Hippocampal formation (tissue), 2 donors: ENCODE data around the gene FUBP1.
"Not testable (repeated sequence)": the region's sequence is repeated elsewhere in the genome, so short reads cannot be mapped to it uniquely, and the experiment has no call there.

ENCODE experiments used
- DNase-seq, 2 donors: peaks; one replicate each; lab custom pipeline; 2025; lab: John Stamatoyannopoulos, UW

The FUBP1 gene

DNA sequence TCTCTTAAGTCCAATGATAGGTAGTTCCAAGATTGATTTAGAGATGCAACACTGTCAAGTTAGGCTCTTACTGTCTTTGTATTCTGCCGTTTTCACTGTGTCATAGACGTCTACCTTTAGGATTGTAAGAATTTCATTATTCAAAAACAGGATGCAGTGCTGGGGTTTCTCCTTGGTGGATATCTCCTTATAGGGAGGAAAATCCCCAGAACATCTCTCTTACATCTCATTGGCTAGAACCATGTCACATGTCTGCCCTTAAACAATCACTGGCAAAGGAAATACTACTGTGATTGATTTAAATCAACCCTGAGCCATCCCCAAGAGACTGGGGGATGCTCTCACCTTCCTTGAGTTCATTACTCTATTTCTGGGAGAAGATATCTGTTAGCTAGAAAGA lies 10.9 kb upstream of the FUBP1 start:
- no peak for DNase-seq

DNA sequence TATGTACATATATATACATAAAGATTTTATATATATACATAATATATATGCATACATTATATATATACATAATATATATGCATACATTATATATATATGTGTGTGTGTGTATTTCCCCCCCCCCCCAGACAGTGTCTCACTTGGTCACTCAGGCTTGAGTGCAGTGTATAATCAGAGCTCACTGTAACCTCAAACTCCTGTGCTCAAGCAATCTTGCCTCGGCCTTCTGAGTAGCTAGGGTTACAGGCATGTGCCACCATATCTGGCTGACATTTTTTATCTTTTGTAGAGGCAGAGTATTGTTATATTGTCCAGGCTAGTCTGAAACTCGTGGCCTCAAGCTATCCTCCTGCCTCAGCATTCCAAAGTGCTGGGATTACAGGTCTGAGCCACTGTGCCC lies 9.0 kb upstream of the FUBP1 start:
- no peak for DNase-seq

DNA sequence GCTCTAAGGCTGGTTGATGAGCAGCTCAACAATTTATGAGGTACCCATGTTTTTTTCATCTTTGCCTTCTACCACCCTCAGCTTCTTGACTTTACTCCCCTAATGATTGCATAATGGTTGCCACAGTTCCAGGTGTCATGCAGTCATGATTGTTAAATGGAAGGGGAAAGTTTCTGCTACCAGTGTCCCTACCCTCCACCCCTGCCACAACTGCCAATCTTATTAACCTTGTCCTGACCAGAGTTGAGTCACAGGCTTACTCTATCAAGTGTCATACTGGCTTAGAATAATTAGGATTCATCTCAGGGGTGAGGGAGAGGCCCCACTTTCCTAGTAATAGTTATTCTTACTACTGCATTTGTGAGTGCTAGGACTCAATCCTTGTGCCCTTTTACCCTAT lies 7.9 kb upstream of the FUBP1 start:
- no peak for DNase-seq

DNA sequence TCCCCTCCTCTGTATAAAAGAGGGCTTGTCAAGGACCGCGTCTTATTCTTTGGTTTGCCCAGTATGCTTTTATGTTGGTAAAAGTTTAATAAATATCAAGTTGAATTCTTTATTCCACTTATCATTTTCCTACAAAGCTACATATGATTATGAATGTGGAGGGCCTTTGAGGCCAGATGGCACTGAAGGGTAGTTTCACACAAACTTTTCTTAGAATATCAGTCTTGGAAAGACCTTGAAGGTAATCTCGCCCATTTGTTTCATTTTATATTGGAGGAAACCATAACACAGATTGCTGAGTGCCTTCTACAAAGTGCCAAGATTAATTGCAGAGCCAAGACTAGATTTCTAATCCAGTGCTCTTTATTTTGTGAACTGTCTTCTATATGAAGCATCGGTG lies 5.8 kb upstream of the FUBP1 start:
- DNase-seq = no peak

DNA sequence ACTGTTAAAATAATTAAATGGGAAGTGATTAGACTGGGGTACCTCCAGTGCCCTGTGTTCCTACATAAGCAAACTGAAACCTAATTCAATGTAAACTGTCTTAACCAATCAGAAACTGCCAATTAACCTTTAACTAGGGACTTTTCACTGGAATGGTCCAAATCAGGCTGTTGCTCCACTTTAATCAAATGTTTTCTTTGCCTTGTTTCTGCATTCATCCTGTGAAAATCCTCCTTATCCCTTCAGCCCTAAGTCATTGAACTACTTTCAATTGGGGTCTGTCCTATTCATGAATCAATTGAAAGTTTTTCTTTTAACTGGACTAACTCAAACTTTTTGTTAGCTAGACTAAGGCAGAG lies 5.1 kb upstream of the FUBP1 start:
- no peak for DNase-seq

DNA sequence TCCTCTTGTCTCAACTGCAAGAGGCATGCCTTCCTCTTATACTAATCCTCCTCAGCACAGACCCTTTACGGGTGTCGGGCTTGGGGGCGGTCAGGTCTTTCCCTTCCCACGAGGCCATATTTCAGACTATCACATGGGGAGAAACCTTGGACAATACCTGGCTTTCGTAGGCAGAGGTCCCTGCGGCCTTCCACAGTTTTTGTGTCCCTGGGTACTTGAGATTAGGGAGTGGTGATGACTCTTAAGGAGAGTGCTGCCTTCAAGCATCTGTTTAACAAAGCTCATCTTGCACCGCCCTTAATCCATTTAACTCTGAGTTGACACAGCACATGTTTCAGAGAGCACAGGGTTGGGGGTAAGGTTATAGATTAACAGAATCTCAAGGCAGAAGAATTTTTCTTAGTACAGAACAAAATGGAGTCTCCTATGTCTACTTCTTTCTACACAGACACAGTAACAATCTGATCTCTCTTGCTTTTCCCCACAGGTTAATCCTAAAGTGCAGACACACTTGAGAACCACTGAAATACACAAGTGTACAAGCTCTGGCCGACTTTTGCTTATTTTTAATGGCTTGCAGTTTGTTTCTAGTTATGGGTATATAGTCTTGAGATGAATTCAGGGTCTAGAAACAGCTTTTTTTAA lies 4.6 kb upstream of the FUBP1 start:
- DNase-seq = not testable (repeated sequence)

DNA sequence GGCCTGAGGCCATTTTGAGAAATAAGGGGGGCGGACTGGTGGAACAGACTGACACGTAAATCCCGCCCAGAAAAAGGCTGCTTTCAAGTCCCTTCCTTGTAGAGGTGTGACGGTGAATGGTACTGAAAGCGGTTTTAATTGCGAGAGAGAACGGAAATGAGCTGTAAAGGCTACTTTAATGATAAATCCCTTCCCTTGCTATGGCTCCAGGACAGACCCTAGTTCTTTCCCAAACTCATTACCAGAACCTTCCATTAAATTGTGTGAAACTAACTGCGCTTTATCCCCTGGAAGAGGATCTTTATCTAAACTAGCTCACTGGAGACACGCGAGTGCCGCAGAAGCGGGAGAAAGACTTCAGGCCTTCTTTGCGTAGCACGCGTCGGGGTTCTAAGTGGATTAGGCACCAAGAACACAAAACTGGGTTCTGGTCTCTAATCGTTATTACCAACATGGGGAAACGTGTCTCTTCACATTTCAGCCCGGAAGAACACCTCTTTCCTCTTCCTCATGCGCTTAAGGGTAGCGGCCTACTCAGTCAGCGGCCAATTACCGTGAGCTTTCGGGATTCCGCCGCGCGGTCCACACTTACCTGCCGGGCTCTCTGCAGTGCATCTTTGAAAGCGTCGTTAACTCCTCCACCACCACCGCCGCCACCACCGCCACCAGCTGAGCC lies 441 bp downstream of the FUBP1 start:
- peak in 1 of 2 donors; percentile 74 for DNase-seq

- DNase-seq = no peak
These were observed 931 bp downstream of the FUBP1 start for GRCh38 chr1:77977989-77978292.

GRCh38 chr1:77976433-77977076 lies 2.3 kb downstream of the FUBP1 start:
- no peak for DNase-seq

GRCh38 chr1:77975907-77976306 lies 3.0 kb downstream of the FUBP1 start:
- DNase-seq = no peak

DNA sequence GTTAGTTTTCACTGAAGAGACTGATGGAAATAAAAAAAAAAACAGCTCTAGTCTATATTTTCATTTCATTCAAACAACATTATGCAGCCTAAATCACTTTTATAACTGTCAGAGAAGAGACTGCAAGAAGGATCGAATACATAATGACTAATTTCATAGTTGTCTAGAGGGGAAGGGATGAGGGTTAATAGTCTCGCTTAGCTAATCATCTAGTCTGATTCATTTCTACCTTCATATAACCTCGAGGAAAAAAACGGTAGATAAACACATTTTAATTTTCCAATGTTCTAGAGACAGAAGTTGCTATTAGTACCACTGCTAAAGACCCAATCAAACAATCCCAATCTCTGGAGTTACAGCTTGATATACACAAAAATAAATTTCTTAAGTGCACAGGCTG lies 3.5 kb downstream of the FUBP1 start:
- no peak for DNase-seq

GRCh38 chr1:77972080-77972479 lies 6.8 kb downstream of the FUBP1 start:
- no peak for DNase-seq

DNA sequence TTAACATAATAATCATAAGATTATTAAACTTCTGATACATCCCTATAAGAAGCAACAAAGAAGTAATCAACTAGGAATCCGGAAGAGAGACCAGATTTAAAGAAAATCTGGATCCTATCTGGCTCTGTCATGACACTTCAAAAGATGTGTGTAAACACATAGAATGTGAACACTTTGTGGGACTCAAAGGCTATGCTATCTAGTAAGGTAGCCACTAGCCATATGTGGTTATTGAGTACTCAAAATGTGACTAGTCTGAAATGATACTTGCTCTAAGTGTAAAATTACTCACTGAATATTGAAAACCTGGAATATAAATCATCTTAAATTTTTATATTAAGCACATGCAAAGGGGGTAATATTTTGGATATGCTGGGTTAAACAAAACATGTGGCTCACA lies 8.7 kb downstream of the FUBP1 start:
- no peak for DNase-seq

GRCh38 chr1:77966291-77966690 lies 12.6 kb downstream of the FUBP1 start:
- no peak for DNase-seq

GRCh38 chr1:77961392-77961791 lies 17.5 kb downstream of the FUBP1 start:
- DNase-seq = no peak

DNA sequence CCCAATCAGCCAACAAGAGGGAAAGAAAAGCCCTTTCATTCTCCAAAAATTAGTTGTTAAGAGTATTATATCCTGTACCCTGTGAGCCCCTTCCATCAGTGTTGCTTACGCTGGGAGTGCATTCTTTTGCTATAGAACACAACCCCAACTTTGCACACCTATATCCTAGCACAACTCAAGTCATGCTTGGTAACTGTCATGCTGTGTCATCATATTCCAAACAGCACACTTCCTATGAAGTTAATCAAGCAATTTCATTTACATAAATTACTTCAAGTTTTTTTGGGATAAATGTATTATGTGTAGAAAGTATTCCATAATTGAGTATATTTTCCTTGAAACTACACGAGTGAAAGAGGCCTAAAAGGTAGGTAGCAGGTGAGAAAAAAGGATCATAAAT lies 20.0 kb downstream of the FUBP1 start:
- DNase-seq = no peak

DNA sequence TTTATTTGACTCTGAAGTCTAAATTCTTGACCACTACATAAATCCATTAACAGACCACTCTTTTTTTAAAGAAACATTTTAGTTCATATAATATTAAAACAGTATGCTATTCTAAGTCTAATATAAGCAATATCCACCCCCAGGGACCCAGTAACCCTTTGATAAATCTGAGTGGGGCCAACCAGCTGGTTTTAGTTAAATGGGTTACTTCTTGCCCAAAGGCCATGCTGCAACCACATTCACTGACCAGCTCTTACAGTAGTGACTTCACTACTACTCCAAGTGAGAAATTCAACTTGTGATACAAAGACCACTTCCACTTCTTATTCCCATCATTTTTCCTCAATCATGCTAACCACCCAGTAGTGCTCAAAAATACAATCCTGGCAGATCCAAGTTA lies 20.5 kb downstream of the FUBP1 start:
- DNase-seq = no peak

DNA sequence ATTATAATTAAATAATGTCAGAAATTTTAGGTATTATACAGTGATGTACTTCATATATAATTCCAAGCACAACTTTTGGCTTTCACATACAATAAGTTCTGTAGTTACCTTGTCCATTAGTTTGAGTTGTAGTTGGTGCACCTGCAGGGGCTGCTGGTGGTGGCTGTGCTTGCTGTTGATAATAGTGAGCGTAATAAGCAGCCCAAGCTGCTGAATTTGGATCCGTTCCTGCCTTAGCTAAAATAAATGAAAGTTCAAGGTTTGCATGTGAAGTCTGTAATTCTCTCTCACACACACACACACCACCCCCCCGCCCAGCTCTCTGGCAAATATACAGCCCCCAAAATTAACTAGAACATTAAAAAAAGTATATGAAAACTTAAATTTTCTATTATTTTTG lies 22.4 kb downstream of the FUBP1 start:
- no peak for DNase-seq

GRCh38 chr1:77955709-77956108 lies 23.2 kb downstream of the FUBP1 start:
- DNase-seq = no peak

- no peak for DNase-seq
These were observed 24.4 kb downstream of the FUBP1 start for GRCh38 chr1:77954521-77954920.

DNA sequence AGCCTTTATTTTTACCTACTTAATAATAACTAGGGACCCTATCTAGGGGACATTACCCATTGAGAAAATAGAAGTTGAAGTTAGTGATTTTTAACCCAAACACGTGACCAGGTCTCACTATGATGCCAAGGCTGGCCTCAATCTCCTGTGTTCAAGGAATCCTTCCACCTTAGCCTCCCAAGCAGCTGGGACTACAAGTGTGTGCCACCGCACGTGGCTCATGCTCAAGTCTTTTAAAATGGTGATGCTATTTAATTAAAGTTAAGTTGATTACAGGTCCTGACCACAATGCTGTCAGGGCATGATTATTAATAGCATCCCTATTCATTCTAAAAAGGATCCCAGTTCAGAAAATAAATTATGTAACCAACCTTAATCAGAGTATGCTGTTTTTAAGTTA lies 25.0 kb downstream of the FUBP1 start:
- DNase-seq = no peak

- DNase-seq = no peak
These were observed 27.5 kb downstream of the FUBP1 start for GRCh38 chr1:77951328-77951727.

GRCh38 chr1:77950873-77951272 lies 28.0 kb downstream of the FUBP1 start:
- DNase-seq = no peak
